Neural cell (in vitro differentiated cells): ENCODE data around the gene SPAG16. TPM values are rescaled to one million over a fixed set of nuclear protein-coding genes. Genes with fewer than 3 reads are reported as not detected.

Source experiments
- H2AFZ ChIP-seq: fragments of 200-600, 300-800 bp; sonication (generic), shearing (Covaris generic); 2 replicates; pipeline ENCODE4 v1.6.0; 2014; ENCODE audit warnings: low read depth, mild to moderate bottlenecking, antibody characterized with exemption, low read length, moderate library complexity
- H3F3A ChIP-seq: fragments of 200-600 bp; shearing (Covaris generic); 2 replicates; pipeline ENCODE4 v1.6.1; 2016; ENCODE audit warnings: mild to moderate bottlenecking, moderate library complexity, mixed read lengths, antibody characterized with exemption, low read length; ENCODE audit not compliant: insufficient read depth, poor library complexity, severe bottlenecking
- H3K27ac ChIP-seq: fragments of 200-600, 300-800 bp; sonication (generic), shearing (Covaris generic); 2 replicates; pipeline ENCODE4 v1.5.1; 2014; ENCODE audit warnings: mild to moderate bottlenecking, low read length, moderate library complexity
- H3K27me3 ChIP-seq: fragments of 300-800, 200-600 bp; sonication (generic), shearing (Covaris generic); 2 replicates; pipeline ENCODE4 v1.6.0; 2014; ENCODE audit warnings: mild to moderate bottlenecking, low read depth, low read length, moderate library complexity; ENCODE audit not compliant: insufficient read depth
- H3K36me3 ChIP-seq: fragments of 300-800, 200-600 bp; sonication (generic), shearing (Covaris generic); 2 replicates; pipeline ENCODE4 v1.5.1; 2014; ENCODE audit warnings: mild to moderate bottlenecking, antibody characterized with exemption, low read length, moderate library complexity; ENCODE audit not compliant: insufficient read depth
- H3K4me2 ChIP-seq: fragments of 300-800, 200-600 bp; sonication (generic), shearing (Covaris generic); 2 replicates; pipeline ENCODE4 v1.6.0; 2014; ENCODE audit warnings: mild to moderate bottlenecking, low read length
- H3K4me3 ChIP-seq: fragments of 300-800, 200-600 bp; sonication (generic), shearing (Covaris generic); 2 replicates; pipeline ENCODE4 v1.5.1; 2014; ENCODE audit warnings: mild to moderate bottlenecking, low read length, moderate library complexity
- H3K79me2 ChIP-seq: fragments of 200-600 bp; shearing (Covaris generic); replicated peaks from 2 replicates; pipeline ENCODE4 v1.6.0; 2014; ENCODE audit warnings: mild to moderate bottlenecking, low read length, moderate library complexity; ENCODE audit not compliant: insufficient read depth
- H3K9ac ChIP-seq: fragments of 300-800, 200-600 bp; sonication (generic), shearing (Covaris generic); 2 replicates; pipeline ENCODE4 v1.6.1; 2016; ENCODE audit warnings: mild to moderate bottlenecking, low read length, mixed read lengths
- H3K9me2 ChIP-seq: fragments of 200-600 bp; shearing (Covaris generic); 2 replicates; pipeline ENCODE4 v1.6.1; 2016; ENCODE audit warnings: mild to moderate bottlenecking, low read length, mixed read lengths; ENCODE audit not compliant: insufficient read depth
- H3K9me3 ChIP-seq: fragments of 200-600, 300-800 bp; sonication (generic), shearing (Covaris generic); 2 replicates; pipeline ENCODE4 v1.6.1; 2016; ENCODE audit warnings: mild to moderate bottlenecking, mixed run types, low read length, moderate library complexity, mixed read lengths
- H4K20me1 ChIP-seq: fragments of 200-600 bp; shearing (Covaris generic); 2 replicates; pipeline ENCODE4 v1.6.1; 2016; ENCODE audit warnings: mild to moderate bottlenecking, mixed run types; ENCODE audit not compliant: insufficient read depth
- EP300 ChIP-seq: fragments of 450-650 bp; conservative IDR thresholded peaks from 2 replicates; pipeline ENCODE4 v1.6.1; 2014; ENCODE audit warnings: antibody characterized with exemption, mild to moderate bottlenecking, moderate library complexity; ENCODE audit not compliant: poor library complexity, severe bottlenecking
- EZH2 ChIP-seq: fragments of 200-600, 300-800 bp; shearing (Covaris generic), sonication (generic); IDR thresholded peaks from 2 replicates; pipeline ENCODE4 v1.6.1; 2014; ENCODE audit warnings: antibody characterized with exemption, low read length, borderline replicate concordance, mild to moderate bottlenecking; ENCODE audit not compliant: insufficient read depth, poor library complexity, severe bottlenecking
- MXI1 ChIP-seq: fragments of 450-650 bp; conservative IDR thresholded peaks from 2 replicates; pipeline ENCODE4 v1.6.1; 2014; ENCODE audit warnings: antibody characterized with exemption, mild to moderate bottlenecking; ENCODE audit not compliant: poor library complexity, severe bottlenecking
- POLR2AphosphoS5 ChIP-seq: IDR thresholded peaks from 2 replicates; pipeline ENCODE4 v1.6.1; 2012
- RAD21 ChIP-seq: fragments of 450-650 bp; conservative IDR thresholded peaks from 2 replicates; pipeline ENCODE4 v1.6.1; 2014; ENCODE audit warnings: antibody characterized with exemption, mild to moderate bottlenecking, moderate library complexity
- REST ChIP-seq: IDR thresholded peaks from 2 replicates; pipeline ENCODE4 v1.6.1; 2012; ENCODE audit warnings: borderline replicate concordance
- SMC3 ChIP-seq: fragments of 450-650 bp; conservative IDR thresholded peaks from 2 replicates; pipeline ENCODE4 v1.6.1; 2014; ENCODE audit warnings: antibody characterized with exemption, mild to moderate bottlenecking, moderate library complexity; ENCODE audit not compliant: poor library complexity
- TAF1 ChIP-seq: IDR thresholded peaks from 2 replicates; pipeline ENCODE4 v1.6.1; 2012; ENCODE audit warnings: low read depth
- polyA plus RNA-seq: library from polyadenylated mRNA; depleted of rRNA; stranded (reverse); fragments of >200 nt; gene quantifications from 2 replicates; pipeline ENCODE4 v1.2.3, GENCODE V29; 2014
- TF ChIP-seq, protein P1 (sequence below): fragments of 450-650 bp; IDR thresholded peaks from 2 replicates; pipeline ENCODE4 v1.5.1; 2014; ENCODE audit warnings: antibody characterized with exemption, mild to moderate bottlenecking, moderate library complexity; ENCODE audit not compliant: poor library complexity, severe bottlenecking

SPAG16 gene
- polyA plus RNA-seq, 1 donor from 2014 or later = 75.4 TPM

- Histone ChIP-seq H3K4me2 (no peak overlapping the region), H2AFZ (no peak overlapping the region), H3K9me2 (no peaks in the 10 kb centered on the region), H3K9ac (no peak overlapping the region), H4K20me1 (no peaks in the 10 kb centered on the region), H3K79me2 (no peaks in the 10 kb centered on the region), H3K4me3 (no peak overlapping the region), H3F3A (peaks cover 3% of the 10 kb centered on the region), H3K9me3 (no peaks in the 10 kb centered on the region), H3K27ac (no peak overlapping the region), H3K27me3 (no peaks in the 10 kb centered on the region), H3K36me3 (no peaks in the 10 kb centered on the region)
- TF ChIP-seq RAD21 (no peak), EP300 (no peak), EZH2 (no peak), MXI1 (no peak), TAF1 (no peak), REST (no peak), POLR2AphosphoS5 (no peak), SMC3 (no peak)
- TF ChIP-seq, protein P1, sequence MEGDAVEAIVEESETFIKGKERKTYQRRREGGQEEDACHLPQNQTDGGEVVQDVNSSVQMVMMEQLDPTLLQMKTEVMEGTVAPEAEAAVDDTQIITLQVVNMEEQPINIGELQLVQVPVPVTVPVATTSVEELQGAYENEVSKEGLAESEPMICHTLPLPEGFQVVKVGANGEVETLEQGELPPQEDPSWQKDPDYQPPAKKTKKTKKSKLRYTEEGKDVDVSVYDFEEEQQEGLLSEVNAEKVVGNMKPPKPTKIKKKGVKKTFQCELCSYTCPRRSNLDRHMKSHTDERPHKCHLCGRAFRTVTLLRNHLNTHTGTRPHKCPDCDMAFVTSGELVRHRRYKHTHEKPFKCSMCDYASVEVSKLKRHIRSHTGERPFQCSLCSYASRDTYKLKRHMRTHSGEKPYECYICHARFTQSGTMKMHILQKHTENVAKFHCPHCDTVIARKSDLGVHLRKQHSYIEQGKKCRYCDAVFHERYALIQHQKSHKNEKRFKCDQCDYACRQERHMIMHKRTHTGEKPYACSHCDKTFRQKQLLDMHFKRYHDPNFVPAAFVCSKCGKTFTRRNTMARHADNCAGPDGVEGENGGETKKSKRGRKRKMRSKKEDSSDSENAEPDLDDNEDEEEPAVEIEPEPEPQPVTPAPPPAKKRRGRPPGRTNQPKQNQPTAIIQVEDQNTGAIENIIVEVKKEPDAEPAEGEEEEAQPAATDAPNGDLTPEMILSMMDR = no peak
These were observed 282.6 kb downstream of the SPAG16 start for GRCh38 chr2:213566846-213567245.

GRCh38 chr2:213609570-213610170 lies 325.4 kb downstream of the SPAG16 start:
- Histone ChIP-seq H3K36me3 (no peaks in the 10 kb centered on the region), H4K20me1 (no peaks in the 10 kb centered on the region), H3K27ac (no peak overlapping the region), H3K9me3 (no peaks in the 10 kb centered on the region), H3K4me3 (no peak overlapping the region), H3K9ac (no peak overlapping the region), H3K9me2 (no peaks in the 10 kb centered on the region), H3K79me2 (no peaks in the 10 kb centered on the region), H3K27me3 (no peaks in the 10 kb centered on the region), H2AFZ (no peak overlapping the region), H3K4me2 (no peak overlapping the region), H3F3A (no peaks in the 10 kb centered on the region)
- TF ChIP-seq SMC3 (no peak), TAF1 (no peak), REST (no peak), RAD21 (no peak), MXI1 (no peak), POLR2AphosphoS5 (no peak), EZH2 (no peak), EP300 (no peak)
- TF ChIP-seq, protein P1 = no peak
